Loucy (cell line): ENCODE measurements around the gene NAV2.

ENCODE experiments used
- H2AFZ ChIP-seq: fragments of 200-600 bp; sonication (generic); 2 replicates; pipeline ENCODE4 v1.6.0; 2016; ENCODE audit warnings: antibody characterized with exemption, mild to moderate bottlenecking, low read length, moderate library complexity
- H3F3A ChIP-seq: fragments of 200-600 bp; 2 replicates; pipeline ENCODE4 v1.6.0; 2016; ENCODE audit warnings: antibody characterized with exemption, low read depth, mild to moderate bottlenecking
- H3K27me3 ChIP-seq: fragments of 200-600 bp; sonication (generic); 2 replicates; pipeline ENCODE4 v1.6.1; 2014; ENCODE audit warnings: low read length, mild to moderate bottlenecking; ENCODE audit not compliant: insufficient read depth, poor library complexity, severe bottlenecking
- H3K36me3 ChIP-seq: fragments of 200-600 bp; sonication (generic); 2 replicates; pipeline ENCODE4 v1.6.1; 2016; ENCODE audit warnings: low read length; ENCODE audit not compliant: insufficient read depth
- H3K4me1 ChIP-seq: fragments of 200-600 bp; sonication (generic); 2 replicates; pipeline ENCODE4 v1.5.1; 2014; ENCODE audit warnings: low read length, mild to moderate bottlenecking; ENCODE audit not compliant: insufficient read depth, poor library complexity, severe bottlenecking
- H3K4me2 ChIP-seq: fragments of 200-600 bp; sonication (generic); 2 replicates; pipeline ENCODE4 v1.6.0; 2014; ENCODE audit warnings: antibody characterized with exemption, low read length, low read depth, mild to moderate bottlenecking; ENCODE audit not compliant: poor library complexity, severe bottlenecking
- H3K4me3 ChIP-seq: fragments of 200-600 bp; sonication (generic); 2 replicates; pipeline ENCODE4 v1.5.1; 2014; ENCODE audit warnings: low read length, mild to moderate bottlenecking, mixed read lengths; ENCODE audit not compliant: poor library complexity, severe bottlenecking
- H3K79me2 ChIP-seq: fragments of 200-600 bp; sonication (generic); 2 replicates; pipeline ENCODE4 v1.6.1; 2014; ENCODE audit warnings: low read length; ENCODE audit not compliant: insufficient read depth
- H3K9ac ChIP-seq: fragments of 200-600 bp; sonication (generic); 2 replicates; pipeline ENCODE4 v1.6.0; 2014; ENCODE audit warnings: mild to moderate bottlenecking, low read depth, low read length, moderate library complexity; ENCODE audit not compliant: poor library complexity, severe bottlenecking
- H3K9me2 ChIP-seq: fragments of 200-600 bp; sonication (generic); replicated peaks from 2 replicates; pipeline ENCODE4 v1.6.1; 2016; ENCODE audit warnings: low read depth, low read length, mixed read lengths
- H3K9me3 ChIP-seq: fragments of 200-600 bp; sonication (generic); 2 replicates; pipeline ENCODE4 v1.6.1; 2014; ENCODE audit warnings: mild to moderate bottlenecking, antibody characterized with exemption, low read length, low read depth; ENCODE audit not compliant: insufficient read depth
- H4K20me1 ChIP-seq: fragments of 200-600 bp; sonication (generic); 2 replicates; pipeline ENCODE4 v1.6.0; 2014; ENCODE audit warnings: antibody characterized with exemption, low read length, mild to moderate bottlenecking; ENCODE audit not compliant: insufficient read depth, poor library complexity, severe bottlenecking
- EZH2phosphoT487 ChIP-seq: fragments of 200-600 bp; IDR thresholded peaks from 2 replicates; pipeline ENCODE4 v1.6.1; 2018; ENCODE audit warnings: antibody characterized with exemption, mild to moderate bottlenecking, moderate library complexity, borderline replicate concordance
- TF ChIP-seq, protein P1 (sequence below): fragments of 200-600 bp; sonication (generic); conservative IDR thresholded peaks from 2 replicates; pipeline ENCODE4 v1.5.1; 2014; ENCODE audit warnings: mild to moderate bottlenecking, antibody characterized with exemption, low read length

The NAV2 gene

DNA sequence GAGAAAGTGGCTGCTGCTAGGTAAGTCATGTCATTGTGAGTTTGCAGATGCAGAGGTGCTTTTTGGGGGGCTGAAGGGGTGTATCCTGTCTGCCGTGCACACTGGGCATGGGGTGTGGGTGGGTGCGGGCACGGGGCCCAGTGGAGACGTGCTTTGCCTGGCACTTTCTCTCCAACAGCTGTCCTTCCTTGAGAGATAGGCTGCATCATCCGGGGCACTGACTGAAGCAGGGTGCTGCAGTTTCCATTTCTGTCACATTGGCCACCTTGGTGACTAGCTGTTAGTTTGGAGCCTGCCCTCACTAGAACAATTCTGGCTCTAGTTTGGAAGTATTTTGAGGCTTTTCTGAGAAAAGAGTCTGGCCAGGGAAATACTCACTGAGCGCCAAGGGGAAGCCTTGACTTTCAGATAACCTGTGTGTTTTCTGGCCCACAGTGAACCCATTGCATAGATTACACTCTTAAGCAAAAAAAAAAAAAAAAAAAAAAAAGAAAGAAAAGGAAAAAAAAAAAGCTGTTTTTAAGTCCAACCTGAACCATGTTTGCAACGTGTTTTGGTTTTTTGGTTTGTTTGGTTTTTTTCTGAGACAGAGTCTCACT is 219.2 kb downstream of the NAV2 start:
- Histone ChIP-seq H3K4me3 (no peak overlapping the region), H3K9ac (no peak overlapping the region), H3K79me2 (no peaks in the 10 kb centered on the region), H2AFZ (no peak overlapping the region), H3K4me2 (no peak overlapping the region), H3K36me3 (no peaks in the 10 kb centered on the region), H3K4me1 (no peaks in the 10 kb centered on the region), H4K20me1 (no peaks in the 10 kb centered on the region), H3K9me3 (no peaks in the 10 kb centered on the region), H3K27me3 (no peaks in the 10 kb centered on the region), H3F3A (no peaks in the 10 kb centered on the region), H3K9me2 (no peaks in the 10 kb centered on the region)
- TF ChIP-seq, protein P1, sequence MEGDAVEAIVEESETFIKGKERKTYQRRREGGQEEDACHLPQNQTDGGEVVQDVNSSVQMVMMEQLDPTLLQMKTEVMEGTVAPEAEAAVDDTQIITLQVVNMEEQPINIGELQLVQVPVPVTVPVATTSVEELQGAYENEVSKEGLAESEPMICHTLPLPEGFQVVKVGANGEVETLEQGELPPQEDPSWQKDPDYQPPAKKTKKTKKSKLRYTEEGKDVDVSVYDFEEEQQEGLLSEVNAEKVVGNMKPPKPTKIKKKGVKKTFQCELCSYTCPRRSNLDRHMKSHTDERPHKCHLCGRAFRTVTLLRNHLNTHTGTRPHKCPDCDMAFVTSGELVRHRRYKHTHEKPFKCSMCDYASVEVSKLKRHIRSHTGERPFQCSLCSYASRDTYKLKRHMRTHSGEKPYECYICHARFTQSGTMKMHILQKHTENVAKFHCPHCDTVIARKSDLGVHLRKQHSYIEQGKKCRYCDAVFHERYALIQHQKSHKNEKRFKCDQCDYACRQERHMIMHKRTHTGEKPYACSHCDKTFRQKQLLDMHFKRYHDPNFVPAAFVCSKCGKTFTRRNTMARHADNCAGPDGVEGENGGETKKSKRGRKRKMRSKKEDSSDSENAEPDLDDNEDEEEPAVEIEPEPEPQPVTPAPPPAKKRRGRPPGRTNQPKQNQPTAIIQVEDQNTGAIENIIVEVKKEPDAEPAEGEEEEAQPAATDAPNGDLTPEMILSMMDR = no peak
- no peak for TF ChIP-seq EZH2phosphoT487

- H3F3A ChIP-seq = no peaks in the 10 kb centered on the region
- no peak overlapping the region for H3K9ac ChIP-seq
- H3K4me1 ChIP-seq = no peaks in the 10 kb centered on the region
- H3K79me2 ChIP-seq = no peaks in the 10 kb centered on the region
- H3K27me3 ChIP-seq = no peaks in the 10 kb centered on the region
- H2AFZ ChIP-seq = no peak overlapping the region
- no peak for TF ChIP-seq EZH2phosphoT487
- TF ChIP-seq, protein P1 = no peak
- H4K20me1 ChIP-seq = no peaks in the 10 kb centered on the region
- no peaks in the 10 kb centered on the region for H3K9me2 ChIP-seq
- no peak overlapping the region for H3K4me2 ChIP-seq
- H3K36me3 ChIP-seq = no peaks in the 10 kb centered on the region
- no peak overlapping the region for H3K4me3 ChIP-seq
- H3K9me3 ChIP-seq = no peaks in the 10 kb centered on the region
Measured at GRCh38 chr11:19933132-19933735, 220.6 kb downstream of the NAV2 start.

DNA sequence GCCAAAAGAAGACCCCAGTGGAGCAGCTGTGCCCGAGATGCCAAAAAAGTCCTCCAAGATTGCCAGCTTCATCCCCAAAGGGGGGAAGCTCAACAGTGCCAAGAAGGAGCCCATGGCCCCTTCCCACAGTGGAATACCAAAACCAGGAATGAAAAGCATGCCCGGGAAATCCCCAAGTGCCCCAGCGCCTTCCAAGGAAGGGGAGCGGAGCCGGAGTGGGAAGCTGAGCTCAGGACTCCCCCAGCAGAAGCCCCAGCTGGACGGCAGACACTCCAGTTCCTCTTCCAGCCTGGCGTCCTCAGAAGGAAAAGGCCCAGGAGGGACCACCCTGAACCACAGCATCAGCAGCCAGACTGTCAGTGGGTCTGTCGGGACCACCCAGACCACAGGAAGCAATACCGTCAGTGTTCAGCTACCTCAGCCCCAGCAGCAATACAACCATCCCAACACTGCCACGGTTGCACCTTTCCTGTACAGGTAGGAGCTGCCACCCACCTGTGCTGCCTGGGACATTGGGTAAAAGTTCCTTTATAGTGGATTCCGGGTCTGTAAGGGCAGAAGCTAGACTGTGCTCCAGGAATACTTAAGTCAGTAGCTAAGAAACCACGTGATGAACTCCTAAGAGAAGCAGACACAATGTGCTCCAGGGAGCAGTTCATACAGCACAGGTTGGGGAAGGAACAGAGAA is 221.3 kb downstream of the NAV2 start:
- Histone ChIP-seq H3K4me3 (no peak overlapping the region), H3K9ac (no peak overlapping the region), H3K36me3 (no peaks in the 10 kb centered on the region), H3K4me1 (no peaks in the 10 kb centered on the region), H3K9me2 (no peaks in the 10 kb centered on the region), H3F3A (no peaks in the 10 kb centered on the region), H3K79me2 (no peaks in the 10 kb centered on the region), H3K9me3 (no peaks in the 10 kb centered on the region), H4K20me1 (no peaks in the 10 kb centered on the region), H3K4me2 (no peak overlapping the region), H2AFZ (no peak overlapping the region), H3K27me3 (no peaks in the 10 kb centered on the region)
- TF ChIP-seq, protein P1 = no peak
- TF ChIP-seq EZH2phosphoT487 = no peak
